SU-DHL-6 (cell line): ENCODE measurements around the gene TCF20.

Source experiments
- H2AFZ ChIP-seq: fragments of 200-600 bp; sonication (generic); 2 replicates; pipeline ENCODE4 v1.6.1; 2014; ENCODE audit warnings: low read depth, mild to moderate bottlenecking, moderate library complexity, mixed read lengths, antibody characterized with exemption, low read length; ENCODE audit not compliant: severe bottlenecking
- H3F3A ChIP-seq: fragments of 200-600 bp; shearing (Covaris generic); 2 replicates; pipeline ENCODE4 v1.6.0; 2016; ENCODE audit warnings: antibody characterized with exemption, mild to moderate bottlenecking; ENCODE audit not compliant: insufficient read depth
- H3K27ac ChIP-seq: fragments of 200-600 bp; sonication (generic); 2 replicates; pipeline ENCODE4 v1.5.1; 2016; ENCODE audit warnings: low read depth, mild to moderate bottlenecking, low read length, moderate library complexity, mixed read lengths
- H3K27me3 ChIP-seq: fragments of 200-600 bp; sonication (generic), shearing (Covaris generic); 2 replicates; pipeline ENCODE4 v1.6.0; 2014; ENCODE audit warnings: mild to moderate bottlenecking, low read length
- H3K36me3 ChIP-seq: fragments of 200-600 bp; sonication (generic); 2 replicates; pipeline ENCODE4 v1.6.1; 2014; ENCODE audit warnings: mild to moderate bottlenecking, low read length, mixed read lengths
- H3K4me2 ChIP-seq: fragments of 300-600, 200-600 bp; shearing (Covaris generic), sonication (generic); 2 replicates; pipeline ENCODE4 v1.6.0; 2014; ENCODE audit warnings: low read length, low read depth, mild to moderate bottlenecking; ENCODE audit not compliant: poor library complexity, severe bottlenecking
- H3K4me3 ChIP-seq: fragments of 200-600 bp; sonication (generic); 2 replicates; pipeline ENCODE4 v1.5.1; 2014; ENCODE audit warnings: antibody characterized with exemption, low read length, mild to moderate bottlenecking, mixed read lengths; ENCODE audit not compliant: insufficient read depth, poor library complexity, severe bottlenecking
- H3K79me2 ChIP-seq: fragments of 200-600 bp; sonication (generic); 2 replicates; pipeline ENCODE4 v1.6.1; 2014; ENCODE audit warnings: mild to moderate bottlenecking, low read length, moderate library complexity; ENCODE audit not compliant: insufficient read depth
- H3K9ac ChIP-seq: fragments of 200-600 bp; sonication (generic); 2 replicates; pipeline ENCODE4 v1.7.0; 2014; ENCODE audit warnings: mild to moderate bottlenecking, low read length
- H3K9me2 ChIP-seq: fragments of 200-600 bp; sonication (generic); replicated peaks from 2 replicates; pipeline ENCODE4 v1.6.1; 2014; ENCODE audit warnings: low read length; ENCODE audit not compliant: insufficient read depth
- H3K9me3 ChIP-seq: fragments of 200-600 bp; sonication (generic); 2 replicates; pipeline ENCODE4 v1.6.1; 2014; ENCODE audit warnings: low read length, mixed read lengths; ENCODE audit not compliant: insufficient read depth
- H4K20me1 ChIP-seq: fragments of 200-600 bp; sonication (generic); 2 replicates; pipeline ENCODE4 v1.6.1; 2014; ENCODE audit warnings: low read depth, mild to moderate bottlenecking, antibody characterized with exemption, low read length, moderate library complexity, mixed read lengths
- EZH2phosphoT487 ChIP-seq: fragments of 200-600 bp; sonication (generic), shearing (Covaris generic); conservative IDR thresholded peaks from 2 replicates; pipeline ENCODE4 v1.6.1; 2018; ENCODE audit warnings: mild to moderate bottlenecking, antibody characterized with exemption, low read length, moderate library complexity, mixed read lengths
- TF ChIP-seq, protein P1 (sequence below): fragments of 200-600 bp; sonication (generic); IDR thresholded peaks from one replicate; pipeline ENCODE4 v1.5.1; 2017; ENCODE audit warnings: antibody characterized with exemption, mild to moderate bottlenecking, low read length, moderate library complexity; ENCODE audit not compliant: insufficient read depth, poor library complexity, severe bottlenecking

The TCF20 gene

DNA sequence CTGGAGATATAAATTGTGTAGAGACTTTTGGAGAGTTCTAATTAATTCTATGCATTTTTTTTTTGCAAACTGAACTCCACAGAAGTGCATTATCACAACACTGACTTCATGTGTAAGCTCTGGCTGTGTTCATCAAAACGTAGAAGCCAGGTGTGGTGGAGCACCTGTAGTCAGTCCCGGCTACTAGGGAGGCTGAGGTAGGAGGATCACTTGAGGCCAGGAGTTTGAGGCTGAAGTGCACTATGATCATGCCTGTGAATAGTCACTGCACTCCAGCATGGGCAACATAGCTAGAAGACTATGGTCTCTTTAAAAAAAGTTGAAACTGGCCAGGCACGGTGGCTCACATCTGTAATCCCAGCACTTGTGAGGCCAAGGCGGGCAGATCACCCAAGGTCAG, 20.6 kb downstream of the TCF20 start:
- no peaks in the 10 kb centered on the region for H3K9me2 ChIP-seq
- H3K4me3 ChIP-seq, result no peak overlapping the region
- H3K4me2 ChIP-seq, result no peak overlapping the region
- no peaks in the 10 kb centered on the region for H3K27me3 ChIP-seq
- H3K27ac ChIP-seq, result no peak overlapping the region
- peaks cover 5% of the 10 kb centered on the region; the same call in 1 of the 2 replicates for H4K20me1 ChIP-seq
- H3K79me2 ChIP-seq, result peaks cover 92% of the 10 kb centered on the region
- H3K36me3 ChIP-seq, result no peaks in the 10 kb centered on the region
- no peak for TF ChIP-seq EZH2phosphoT487
- TF ChIP-seq, protein P1, sequence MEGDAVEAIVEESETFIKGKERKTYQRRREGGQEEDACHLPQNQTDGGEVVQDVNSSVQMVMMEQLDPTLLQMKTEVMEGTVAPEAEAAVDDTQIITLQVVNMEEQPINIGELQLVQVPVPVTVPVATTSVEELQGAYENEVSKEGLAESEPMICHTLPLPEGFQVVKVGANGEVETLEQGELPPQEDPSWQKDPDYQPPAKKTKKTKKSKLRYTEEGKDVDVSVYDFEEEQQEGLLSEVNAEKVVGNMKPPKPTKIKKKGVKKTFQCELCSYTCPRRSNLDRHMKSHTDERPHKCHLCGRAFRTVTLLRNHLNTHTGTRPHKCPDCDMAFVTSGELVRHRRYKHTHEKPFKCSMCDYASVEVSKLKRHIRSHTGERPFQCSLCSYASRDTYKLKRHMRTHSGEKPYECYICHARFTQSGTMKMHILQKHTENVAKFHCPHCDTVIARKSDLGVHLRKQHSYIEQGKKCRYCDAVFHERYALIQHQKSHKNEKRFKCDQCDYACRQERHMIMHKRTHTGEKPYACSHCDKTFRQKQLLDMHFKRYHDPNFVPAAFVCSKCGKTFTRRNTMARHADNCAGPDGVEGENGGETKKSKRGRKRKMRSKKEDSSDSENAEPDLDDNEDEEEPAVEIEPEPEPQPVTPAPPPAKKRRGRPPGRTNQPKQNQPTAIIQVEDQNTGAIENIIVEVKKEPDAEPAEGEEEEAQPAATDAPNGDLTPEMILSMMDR, result no peak
- no peaks in the 10 kb centered on the region; the same call in 1 of the 2 replicates for H3F3A ChIP-seq
- no peak overlapping the region for H3K9ac ChIP-seq
- no peak overlapping the region for H2AFZ ChIP-seq
- no peaks in the 10 kb centered on the region for H3K9me3 ChIP-seq

DNA sequence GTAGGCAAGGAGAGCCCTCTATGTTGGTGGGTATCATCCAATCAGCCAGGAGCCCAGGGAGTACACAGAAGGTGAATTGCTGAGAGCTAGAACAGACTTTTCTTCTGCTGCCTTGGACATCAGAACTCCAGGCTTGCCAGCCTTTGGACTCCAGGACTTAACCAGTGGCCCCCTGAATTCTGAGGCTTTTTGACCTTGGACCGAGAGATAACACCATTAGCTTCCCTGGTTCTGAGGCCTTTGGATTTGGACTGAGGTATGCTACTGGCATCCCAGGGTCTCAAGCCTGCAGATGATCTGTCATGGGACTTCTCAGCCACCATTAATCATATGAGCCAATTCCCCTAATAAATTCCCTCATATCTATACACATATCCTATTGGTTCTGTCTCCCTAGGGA, 21.5 kb downstream of the TCF20 start:
- Histone ChIP-seq H4K20me1 (peaks cover 5% of the 10 kb centered on the region; the same call in 1 of the 2 replicates), H3K4me3 (no peak overlapping the region), H2AFZ (no peak overlapping the region), H3F3A (no peaks in the 10 kb centered on the region; the same call in 1 of the 2 replicates), H3K27me3 (no peaks in the 10 kb centered on the region), H3K9ac (no peak overlapping the region), H3K4me2 (no peak overlapping the region), H3K9me2 (no peaks in the 10 kb centered on the region), H3K36me3 (no peaks in the 10 kb centered on the region), H3K79me2 (peaks cover 90% of the 10 kb centered on the region), H3K9me3 (no peaks in the 10 kb centered on the region), H3K27ac (no peak overlapping the region)
- TF ChIP-seq, protein P1, result no peak
- TF ChIP-seq EZH2phosphoT487, result no peak

DNA sequence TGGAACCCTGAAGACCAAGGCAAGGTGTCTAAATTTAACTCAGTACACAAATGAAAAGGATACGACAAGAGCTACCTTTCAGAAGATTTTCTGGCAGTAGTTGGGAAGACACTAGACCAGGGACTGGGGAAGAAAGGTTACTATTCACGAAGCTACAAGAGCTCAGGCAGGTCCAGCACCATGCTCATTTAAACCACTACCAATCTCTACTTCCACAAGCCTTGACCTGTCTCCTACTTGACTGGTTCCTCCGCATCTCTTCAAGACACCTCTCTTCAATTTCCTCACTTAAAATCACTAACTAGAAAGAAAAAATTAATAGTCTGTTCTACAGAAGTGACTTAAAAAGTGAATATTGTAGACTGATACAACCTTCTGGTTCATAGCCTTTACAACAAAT, 22.9 kb downstream of the TCF20 start:
- TF ChIP-seq, protein P1, result no peak
- TF ChIP-seq EZH2phosphoT487, result no peak
- Histone ChIP-seq H3K9me2 (no peaks in the 10 kb centered on the region), H3K27ac (no peak overlapping the region), H3K9ac (no peak overlapping the region), H3K4me3 (no peak overlapping the region), H3K9me3 (no peaks in the 10 kb centered on the region), H3K27me3 (no peaks in the 10 kb centered on the region), H3K79me2 (peaks cover 93% of the 10 kb centered on the region), H4K20me1 (no peaks in the 10 kb centered on the region; the same call in 1 of the 2 replicates), H3F3A (no peaks in the 10 kb centered on the region; the same call in 1 of the 2 replicates), H3K4me2 (no peak overlapping the region), H2AFZ (no peak overlapping the region), H3K36me3 (no peaks in the 10 kb centered on the region)
